MM.1S (cell line): ENCODE measurements around the gene SLIT2.

Experiments
- EZH2 ChIP-seq: fragments of 300-600 bp; sonication (generic); optimal IDR thresholded peaks from 2 replicates; pipeline ENCODE3; 2017; ENCODE audit warnings: low read depth, mild to moderate bottlenecking, antibody characterized with exemption, low read length, mixed read lengths
- TF ChIP-seq, protein P1 (sequence below): fragments of 300-600 bp; sonication (generic); IDR thresholded peaks from 2 replicates; pipeline ENCODE4 v1.5.1; 2016; ENCODE audit warnings: antibody characterized with exemption, low read length, mixed read lengths

DNA sequence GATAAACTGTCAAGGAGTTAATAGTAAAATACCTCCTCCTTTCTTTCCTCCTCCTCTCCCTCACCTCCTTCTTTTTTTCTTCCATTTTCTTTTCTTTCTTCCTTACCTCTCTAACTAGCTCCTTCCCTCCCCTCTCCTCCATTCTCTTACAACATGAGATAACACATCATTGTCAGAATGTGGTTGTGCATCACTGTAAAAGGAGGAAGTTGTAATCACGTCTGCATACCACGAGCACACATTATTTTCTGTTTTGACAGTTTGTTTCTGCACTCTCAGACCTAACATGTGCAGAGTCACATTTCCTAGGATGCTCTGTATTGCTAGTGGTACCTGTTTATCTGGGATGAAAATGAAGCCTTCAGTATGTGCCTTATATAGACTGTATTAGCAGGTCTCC is 9.1 kb downstream of the SLIT2 start:
- TF ChIP-seq, protein P1, sequence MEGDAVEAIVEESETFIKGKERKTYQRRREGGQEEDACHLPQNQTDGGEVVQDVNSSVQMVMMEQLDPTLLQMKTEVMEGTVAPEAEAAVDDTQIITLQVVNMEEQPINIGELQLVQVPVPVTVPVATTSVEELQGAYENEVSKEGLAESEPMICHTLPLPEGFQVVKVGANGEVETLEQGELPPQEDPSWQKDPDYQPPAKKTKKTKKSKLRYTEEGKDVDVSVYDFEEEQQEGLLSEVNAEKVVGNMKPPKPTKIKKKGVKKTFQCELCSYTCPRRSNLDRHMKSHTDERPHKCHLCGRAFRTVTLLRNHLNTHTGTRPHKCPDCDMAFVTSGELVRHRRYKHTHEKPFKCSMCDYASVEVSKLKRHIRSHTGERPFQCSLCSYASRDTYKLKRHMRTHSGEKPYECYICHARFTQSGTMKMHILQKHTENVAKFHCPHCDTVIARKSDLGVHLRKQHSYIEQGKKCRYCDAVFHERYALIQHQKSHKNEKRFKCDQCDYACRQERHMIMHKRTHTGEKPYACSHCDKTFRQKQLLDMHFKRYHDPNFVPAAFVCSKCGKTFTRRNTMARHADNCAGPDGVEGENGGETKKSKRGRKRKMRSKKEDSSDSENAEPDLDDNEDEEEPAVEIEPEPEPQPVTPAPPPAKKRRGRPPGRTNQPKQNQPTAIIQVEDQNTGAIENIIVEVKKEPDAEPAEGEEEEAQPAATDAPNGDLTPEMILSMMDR: no peak
- TF ChIP-seq EZH2: no peak
